Ishikawa (cell line): ENCODE results near the gene C9orf72.

Experiments
- CEBPB ChIP-seq: IDR thresholded peaks from 2 replicates; pipeline ENCODE4 v1.6.1; 2012
- CREB1 ChIP-seq: IDR thresholded peaks from 2 replicates; pipeline ENCODE4 v1.6.1; 2012; ENCODE audit warnings: low read depth
- EP300 ChIP-seq: IDR thresholded peaks from 2 replicates; pipeline ENCODE4 v1.6.1; 2012; ENCODE audit warnings: borderline replicate concordance
- FOXM1 ChIP-seq: IDR thresholded peaks from 2 replicates; pipeline ENCODE4 v1.6.1; 2012; ENCODE audit warnings: low read depth, borderline replicate concordance
- MAX ChIP-seq: IDR thresholded peaks from 2 replicates; pipeline ENCODE4 v1.6.1; 2012
- RAD21 ChIP-seq: IDR thresholded peaks from 2 replicates; pipeline ENCODE4 v1.6.1; 2012; ENCODE audit warnings: low read depth
- REST ChIP-seq: IDR thresholded peaks from 2 replicates; pipeline ENCODE4 v1.6.1; 2012; ENCODE audit warnings: low read depth, mild to moderate bottlenecking
- TAF1 ChIP-seq: IDR thresholded peaks from 2 replicates; pipeline ENCODE4 v1.6.1; 2012; ENCODE audit warnings: low read depth, mild to moderate bottlenecking
- TEAD4 ChIP-seq: IDR thresholded peaks from 2 replicates; pipeline ENCODE4 v1.6.1; 2012

GRCh38 chr9:27584931-27585330 is 11.7 kb upstream of the C9orf72 start:
- TF ChIP-seq REST: no peak
- no peak for TF ChIP-seq FOXM1
- no peak for TF ChIP-seq CEBPB
- no peak for TF ChIP-seq EP300
- no peak for TF ChIP-seq TEAD4
- TF ChIP-seq CREB1: no peak
- no peak for TF ChIP-seq RAD21
- TF ChIP-seq TAF1: no peak
- no peak for TF ChIP-seq MAX
